K562 (cell line): ENCODE results near the gene RARRES2. TPM values are rescaled to one million over a fixed set of nuclear protein-coding genes. Genes with fewer than 3 reads are reported as not detected.
A peak's percentile ranks its signal among the peaks of the same experiment; 100 is the strongest.

Experiments used
- ARID1B ChIP-seq: fragments of 450-650 bp; IDR thresholded peaks from 2 replicates; pipeline ENCODE4 v1.6.1; 2016; ENCODE audit warnings: antibody characterized with exemption, mild to moderate bottlenecking, inconsistent platforms
- POLR3A ChIP-seq: IDR thresholded peaks from 2 replicates; pipeline ENCODE4 v1.6.1; 2011; ENCODE audit warnings: borderline replicate concordance, mild to moderate bottlenecking, moderate library complexity; ENCODE audit not compliant: insufficient read length, insufficient read depth; ENCODE audit errors: extremely low read depth
- RBBP5 ChIP-seq: fragments of 200-600 bp; sonication (generic); IDR thresholded peaks from 2 replicates; pipeline ENCODE4 v1.6.1; 2012; ENCODE audit warnings: borderline replicate concordance, mild to moderate bottlenecking, low read length, control low read depth, inconsistent platforms; ENCODE audit not compliant: insufficient read depth, poor library complexity, severe bottlenecking
- polyA plus RNA-seq, 8 experiments: library from polyadenylated mRNA; depleted of rRNA in 4 of 8; stranded (reverse) in 5 of 8; unstranded in 3 of 8; fragments of >200 nt; fragmentation: Nextera tagmentation in 2 of 8; fragmentation: Illumina TruSeq in 1 of 8; extraction: Ambion mirVana in 2 of 8; extraction: Trizol in 1 of 8; gene quantifications; 2 replicates each; pipeline versions ENCODE4 v1.2.1 to v1.2.3, GENCODE V29; 2011 to 2014; ENCODE audit warnings: inconsistent platforms in 1 of 8, missing spikeins in 1 of 8
- total RNA-seq, 7 experiments: library from RNA; depleted of rRNA in 6 of 7; stranded (reverse); fragments of >200 nt in 6 of 7; fragmentation: Illumina TruSeq in 2 of 7; extraction: Trizol in 2 of 7; gene quantifications; 2 replicates each; pipeline versions ENCODE4 v1.2.1 to v1.2.3, GENCODE V29; 2011 to 2021; ENCODE audit warnings: low replicate concordance in 1 of 7
- TF ChIP-seq, protein P1 (sequence below), 2 experiments: fragments of 450-650 bp in 1 of 2; sonication (generic) in 1 of 2; formaldehyde crosslinking in 1 of 2; IDR thresholded peaks; 2 replicates each; pipeline versions ENCODE4 v1.7.1 to v1.9.0; 2016 to 2022; ENCODE audit warnings: inconsistent platforms in 1 of 2, mild to moderate bottlenecking in 1 of 2, missing genetic modification reagents in 1 of 2
- TF ChIP-seq, protein P2 (sequence below): fragments of 450-650 bp; formaldehyde crosslinking; IDR thresholded peaks from 2 replicates; pipeline ENCODE4 v1.4.0; 2022; ENCODE audit warnings: mild to moderate bottlenecking, moderate library complexity
- TF ChIP-seq, protein P3 (sequence below): fragments of 200-800 bp; sonication (Bioruptor generic); IDR thresholded peaks from 2 replicates; pipeline ENCODE4 v1.6.1; 2017; ENCODE audit warnings: missing genetic modification characterization, missing compliant biosample characterization
- TF ChIP-seq, protein P4 (sequence below): IDR thresholded peaks from 2 replicates; pipeline ENCODE4 v1.6.1; 2016; ENCODE audit warnings: missing genetic modification characterization, missing compliant biosample characterization
- TF ChIP-seq, protein P5 (sequence below): fragments of 250-450 bp; sonication (Bioruptor Pico); IDR thresholded peaks from 2 replicates; pipeline ENCODE4 v1.8.0; 2022; ENCODE audit warnings: moderate library complexity, mild to moderate bottlenecking, inconsistent platforms

RARRES2 gene
- total and polyA plus RNA-seq, 9 of the 15 experiments (the other 6 are each of a cell fraction or from before 2014, with no cell fraction given): 0.11 to 1.7 (median 0.23) TPM; not detected in 6

DNA sequence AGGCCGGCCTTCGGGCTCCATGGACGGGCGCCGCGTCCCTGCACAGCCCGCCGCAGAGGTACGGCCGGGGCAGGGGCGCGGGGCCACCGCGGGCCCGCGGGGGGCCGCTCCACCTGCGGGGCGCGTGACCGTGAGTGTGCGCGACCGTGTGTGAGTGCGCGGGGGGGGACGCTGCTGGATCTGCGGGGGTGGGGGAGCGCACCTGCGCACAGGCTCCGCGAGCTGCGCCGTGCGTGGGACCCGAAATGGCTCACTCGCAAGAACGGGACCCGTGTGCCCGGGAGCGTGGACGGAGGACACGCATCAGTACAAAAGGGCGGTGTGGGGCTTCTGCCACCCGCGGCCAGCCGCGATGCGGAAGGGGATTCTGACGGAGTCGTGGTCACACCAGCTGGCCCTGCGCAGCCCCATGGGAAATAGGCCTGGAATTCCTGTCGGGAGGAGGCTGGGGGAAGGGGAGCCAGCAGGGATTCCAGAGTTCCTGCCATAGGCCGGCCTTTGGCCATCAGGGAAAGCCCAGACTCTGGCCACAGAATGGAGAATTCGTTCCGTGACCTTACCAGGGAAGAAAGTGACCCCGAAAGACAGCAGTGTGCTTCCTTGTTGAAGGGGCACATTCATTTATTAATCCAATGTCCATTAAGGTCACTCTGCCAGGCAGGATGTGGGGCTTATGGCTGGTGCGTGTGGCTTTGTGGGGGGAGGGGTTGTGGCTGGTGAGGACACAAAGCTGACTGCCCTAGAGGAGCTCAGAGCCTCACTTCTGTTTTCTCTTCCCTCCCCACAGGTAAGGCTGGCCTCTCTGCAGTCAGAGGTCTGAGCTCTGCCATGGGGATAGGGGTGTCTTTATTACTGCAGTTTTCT, 27.7 kb upstream of the RARRES2 start (continued):
- TF ChIP-seq, protein P1, sequence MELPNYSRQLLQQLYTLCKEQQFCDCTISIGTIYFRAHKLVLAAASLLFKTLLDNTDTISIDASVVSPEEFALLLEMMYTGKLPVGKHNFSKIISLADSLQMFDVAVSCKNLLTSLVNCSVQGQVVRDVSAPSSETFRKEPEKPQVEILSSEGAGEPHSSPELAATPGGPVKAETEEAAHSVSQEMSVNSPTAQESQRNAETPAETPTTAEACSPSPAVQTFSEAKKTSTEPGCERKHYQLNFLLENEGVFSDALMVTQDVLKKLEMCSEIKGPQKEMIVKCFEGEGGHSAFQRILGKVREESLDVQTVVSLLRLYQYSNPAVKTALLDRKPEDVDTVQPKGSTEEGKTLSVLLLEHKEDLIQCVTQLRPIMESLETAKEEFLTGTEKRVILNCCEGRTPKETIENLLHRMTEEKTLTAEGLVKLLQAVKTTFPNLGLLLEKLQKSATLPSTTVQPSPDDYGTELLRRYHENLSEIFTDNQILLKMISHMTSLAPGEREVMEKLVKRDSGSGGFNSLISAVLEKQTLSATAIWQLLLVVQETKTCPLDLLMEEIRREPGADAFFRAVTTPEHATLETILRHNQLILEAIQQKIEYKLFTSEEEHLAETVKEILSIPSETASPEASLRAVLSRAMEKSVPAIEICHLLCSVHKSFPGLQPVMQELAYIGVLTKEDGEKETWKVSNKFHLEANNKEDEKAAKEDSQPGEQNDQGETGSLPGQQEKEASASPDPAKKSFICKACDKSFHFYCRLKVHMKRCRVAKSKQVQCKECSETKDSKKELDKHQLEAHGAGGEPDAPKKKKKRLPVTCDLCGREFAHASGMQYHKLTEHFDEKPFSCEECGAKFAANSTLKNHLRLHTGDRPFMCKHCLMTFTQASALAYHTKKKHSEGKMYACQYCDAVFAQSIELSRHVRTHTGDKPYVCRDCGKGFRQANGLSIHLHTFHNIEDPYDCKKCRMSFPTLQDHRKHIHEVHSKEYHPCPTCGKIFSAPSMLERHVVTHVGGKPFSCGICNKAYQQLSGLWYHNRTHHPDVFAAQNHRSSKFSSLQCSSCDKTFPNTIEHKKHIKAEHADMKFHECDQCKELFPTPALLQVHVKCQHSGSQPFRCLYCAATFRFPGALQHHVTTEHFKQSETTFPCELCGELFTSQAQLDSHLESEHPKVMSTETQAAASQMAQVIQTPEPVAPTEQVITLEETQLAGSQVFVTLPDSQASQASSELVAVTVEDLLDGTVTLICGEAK (IDR thresholded peaks at IDR 0.05): peak; percentile 63
- TF ChIP-seq, protein P1 (CRISPR knock-in tag; IDR thresholded peaks at IDR 0.05): 0 out of 2 replicates have a peak, but pooled peaks have one; percentile 10
- TF ChIP-seq, protein P2, sequence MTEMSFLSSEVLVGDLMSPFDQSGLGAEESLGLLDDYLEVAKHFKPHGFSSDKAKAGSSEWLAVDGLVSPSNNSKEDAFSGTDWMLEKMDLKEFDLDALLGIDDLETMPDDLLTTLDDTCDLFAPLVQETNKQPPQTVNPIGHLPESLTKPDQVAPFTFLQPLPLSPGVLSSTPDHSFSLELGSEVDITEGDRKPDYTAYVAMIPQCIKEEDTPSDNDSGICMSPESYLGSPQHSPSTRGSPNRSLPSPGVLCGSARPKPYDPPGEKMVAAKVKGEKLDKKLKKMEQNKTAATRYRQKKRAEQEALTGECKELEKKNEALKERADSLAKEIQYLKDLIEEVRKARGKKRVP (CRISPR knock-in tag): peak; percentile 34; the same call in 1 of the 2 replicates
- TF ChIP-seq, protein P3, sequence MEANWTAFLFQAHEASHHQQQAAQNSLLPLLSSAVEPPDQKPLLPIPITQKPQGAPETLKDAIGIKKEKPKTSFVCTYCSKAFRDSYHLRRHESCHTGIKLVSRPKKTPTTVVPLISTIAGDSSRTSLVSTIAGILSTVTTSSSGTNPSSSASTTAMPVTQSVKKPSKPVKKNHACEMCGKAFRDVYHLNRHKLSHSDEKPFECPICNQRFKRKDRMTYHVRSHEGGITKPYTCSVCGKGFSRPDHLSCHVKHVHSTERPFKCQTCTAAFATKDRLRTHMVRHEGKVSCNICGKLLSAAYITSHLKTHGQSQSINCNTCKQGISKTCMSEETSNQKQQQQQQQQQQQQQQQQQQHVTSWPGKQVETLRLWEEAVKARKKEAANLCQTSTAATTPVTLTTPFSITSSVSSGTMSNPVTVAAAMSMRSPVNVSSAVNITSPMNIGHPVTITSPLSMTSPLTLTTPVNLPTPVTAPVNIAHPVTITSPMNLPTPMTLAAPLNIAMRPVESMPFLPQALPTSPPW (CRISPR knock-in tag): peak; percentile 97
- TF ChIP-seq, protein P4, sequence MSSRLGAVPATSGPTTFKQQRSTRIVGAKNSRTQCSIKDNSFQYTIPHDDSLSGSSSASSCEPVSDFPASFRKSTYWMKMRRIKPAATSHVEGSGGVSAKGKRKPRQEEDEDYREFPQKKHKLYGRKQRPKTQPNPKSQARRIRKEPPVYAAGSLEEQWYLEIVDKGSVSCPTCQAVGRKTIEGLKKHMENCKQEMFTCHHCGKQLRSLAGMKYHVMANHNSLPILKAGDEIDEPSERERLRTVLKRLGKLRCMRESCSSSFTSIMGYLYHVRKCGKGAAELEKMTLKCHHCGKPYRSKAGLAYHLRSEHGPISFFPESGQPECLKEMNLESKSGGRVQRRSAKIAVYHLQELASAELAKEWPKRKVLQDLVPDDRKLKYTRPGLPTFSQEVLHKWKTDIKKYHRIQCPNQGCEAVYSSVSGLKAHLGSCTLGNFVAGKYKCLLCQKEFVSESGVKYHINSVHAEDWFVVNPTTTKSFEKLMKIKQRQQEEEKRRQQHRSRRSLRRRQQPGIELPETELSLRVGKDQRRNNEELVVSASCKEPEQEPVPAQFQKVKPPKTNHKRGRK (tag): no peak
- TF ChIP-seq, protein P5, sequence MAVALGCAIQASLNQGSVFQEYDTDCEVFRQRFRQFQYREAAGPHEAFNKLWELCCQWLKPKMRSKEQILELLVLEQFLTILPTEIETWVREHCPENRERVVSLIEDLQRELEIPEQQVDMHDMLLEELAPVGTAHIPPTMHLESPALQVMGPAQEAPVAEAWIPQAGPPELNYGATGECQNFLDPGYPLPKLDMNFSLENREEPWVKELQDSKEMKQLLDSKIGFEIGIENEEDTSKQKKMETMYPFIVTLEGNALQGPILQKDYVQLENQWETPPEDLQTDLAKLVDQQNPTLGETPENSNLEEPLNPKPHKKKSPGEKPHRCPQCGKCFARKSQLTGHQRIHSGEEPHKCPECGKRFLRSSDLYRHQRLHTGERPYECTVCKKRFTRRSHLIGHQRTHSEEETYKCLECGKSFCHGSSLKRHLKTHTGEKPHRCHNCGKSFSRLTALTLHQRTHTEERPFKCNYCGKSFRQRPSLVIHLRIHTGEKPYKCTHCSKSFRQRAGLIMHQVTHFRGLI (CRISPR knock-in tag): no peak
- no peak for TF ChIP-seq POLR3A
- TF ChIP-seq RBBP5: peak; percentile 70
- TF ChIP-seq ARID1B: peak; percentile 47
